ENCODE results near the gene GAST.

GAST gene

GRCh38 chr17:41735744-41736143 lies 23.6 kb downstream of the GAST start:
- H3K4me3 ChIP-seq (ENCODE audit: low read length) = no peak overlapping the region
- TF ChIP-seq ZNF274 (IDR thresholded peaks at IDR 0.05; ENCODE audit: low read depth, low read length) = no peak

GRCh38 chr17:41736983-41737679 lies 25.0 kb downstream of the GAST start:
- no peak overlapping the region for H3K4me3 ChIP-seq (ENCODE audit: low read length)
- no peak for TF ChIP-seq ZNF274 (IDR thresholded peaks at IDR 0.05; ENCODE audit: low read depth, low read length)

- TF ChIP-seq ZNF274 (IDR thresholded peaks at IDR 0.05; ENCODE audit: low read depth, low read length) = no peak
- no peak overlapping the region for H3K4me3 ChIP-seq (ENCODE audit: low read length)
These were observed 25.5 kb downstream of the GAST start for GRCh38 chr17:41737680-41738023.

- no peak overlapping the region for H3K4me3 ChIP-seq (ENCODE audit: low read length)
- TF ChIP-seq ZNF274 (IDR thresholded peaks at IDR 0.05; ENCODE audit: low read depth, low read length) = no peak
These were observed 26.1 kb downstream of the GAST start for GRCh38 chr17:41738077-41738800.

GRCh38 chr17:41738801-41739112 lies 26.6 kb downstream of the GAST start:
- no peak for TF ChIP-seq ZNF274 (IDR thresholded peaks at IDR 0.05; ENCODE audit: low read depth, low read length)
- H3K4me3 ChIP-seq (ENCODE audit: low read length) = no peak overlapping the region

GRCh38 chr17:41739661-41740352 lies 27.7 kb downstream of the GAST start:
- TF ChIP-seq ZNF274 (IDR thresholded peaks at IDR 0.05; ENCODE audit: low read depth, low read length) = no peak
- no peak overlapping the region for H3K4me3 ChIP-seq (ENCODE audit: low read length)

- no peak overlapping the region for H3K4me3 ChIP-seq (ENCODE audit: low read length)
- no peak for TF ChIP-seq ZNF274 (IDR thresholded peaks at IDR 0.05; ENCODE audit: low read depth, low read length)
These were observed 28.4 kb downstream of the GAST start for GRCh38 chr17:41740506-41740905.

- no peak overlapping the region for H3K4me3 ChIP-seq (ENCODE audit: low read length)
- no peak for TF ChIP-seq ZNF274 (IDR thresholded peaks at IDR 0.05; ENCODE audit: low read depth, low read length)
These were observed 29.6 kb downstream of the GAST start for GRCh38 chr17:41741709-41742108.

- no peak for TF ChIP-seq ZNF274 (IDR thresholded peaks at IDR 0.05; ENCODE audit: low read depth, low read length)
- H3K4me3 ChIP-seq (ENCODE audit: low read length) = no peak overlapping the region
These were observed 36.1 kb downstream of the GAST start for GRCh38 chr17:41748275-41748674.

GRCh38 chr17:41750862-41751261 lies 38.7 kb downstream of the GAST start:
- no peak overlapping the region for H3K4me3 ChIP-seq (ENCODE audit: low read length)
- TF ChIP-seq ZNF274 (IDR thresholded peaks at IDR 0.05; ENCODE audit: low read depth, low read length) = no peak

GRCh38 chr17:41751288-41751687 lies 39.2 kb downstream of the GAST start:
- TF ChIP-seq ZNF274 (IDR thresholded peaks at IDR 0.05; ENCODE audit: low read depth, low read length) = no peak
- H3K4me3 ChIP-seq (ENCODE audit: low read length) = no peak overlapping the region

GRCh38 chr17:41754066-41754465 lies 41.9 kb downstream of the GAST start:
- TF ChIP-seq ZNF274 (IDR thresholded peaks at IDR 0.05; ENCODE audit: low read depth, low read length) = no peak
- H3K4me3 ChIP-seq (ENCODE audit: low read length) = no peak overlapping the region

GRCh38 chr17:41758601-41759000 lies 46.5 kb downstream of the GAST start:
- TF ChIP-seq ZNF274 (IDR thresholded peaks at IDR 0.05; ENCODE audit: low read depth, low read length) = no peak
- H3K4me3 ChIP-seq (ENCODE audit: low read length) = no peak overlapping the region

GRCh38 chr17:41760878-41761277 lies 48.7 kb downstream of the GAST start:
- no peak for TF ChIP-seq ZNF274 (IDR thresholded peaks at IDR 0.05; ENCODE audit: low read depth, low read length)
- H3K4me3 ChIP-seq (ENCODE audit: low read length) = no peak overlapping the region

- TF ChIP-seq ZNF274 (IDR thresholded peaks at IDR 0.05; ENCODE audit: low read depth, low read length) = no peak
- H3K4me3 ChIP-seq (ENCODE audit: low read length) = no peak overlapping the region
These were observed 50.3 kb downstream of the GAST start for GRCh38 chr17:41762391-41762790.

Measured in GM08714 (cell line).